NCI-H1930 (cell line): ENCODE data around the gene NELFCD.
"Not testable (repeated sequence)": the region's sequence is repeated elsewhere in the genome, so short reads cannot be mapped to it uniquely, and the experiment has no call there.

Experiments used
- DNase-seq, 2 experiments: peaks; one replicate each; lab custom pipeline; 2025; lab: John Stamatoyannopoulos, UW

The NELFCD gene

GRCh38 chr20:59026904-59027740 is 46.1 kb downstream of the NELFCD start:
- no peak for DNase-seq

DNA sequence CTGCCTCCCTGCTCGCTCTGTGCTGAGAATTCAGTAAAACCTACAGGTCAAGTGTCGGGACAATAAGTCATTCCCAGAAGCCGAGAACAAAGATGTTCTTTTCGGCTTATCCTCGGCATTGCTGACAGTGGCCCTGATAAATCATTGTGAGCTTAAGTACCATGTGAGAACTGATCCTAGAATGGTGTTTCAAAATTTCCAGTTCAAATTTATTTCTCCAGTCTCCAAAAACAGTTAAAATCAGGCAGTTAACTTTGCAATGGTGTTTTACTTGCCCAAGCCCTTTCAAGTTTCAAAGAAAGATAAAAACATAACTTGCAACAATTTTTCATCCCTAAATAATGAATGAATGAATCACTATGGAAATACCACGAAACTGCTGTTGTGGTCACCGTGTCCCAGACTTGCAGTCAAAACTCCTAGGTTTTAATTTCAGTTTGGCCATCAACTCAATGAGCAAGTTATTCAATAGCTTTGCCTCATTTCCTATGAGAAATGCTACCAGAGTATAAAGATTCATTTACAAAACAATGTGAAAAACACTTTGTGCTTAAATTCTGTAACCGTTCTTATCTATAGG is 46.8 kb downstream of the NELFCD start:
- no peak for DNase-seq

GRCh38 chr20:59028812-59029211 is 47.8 kb downstream of the NELFCD start:
- no peak for DNase-seq

DNA sequence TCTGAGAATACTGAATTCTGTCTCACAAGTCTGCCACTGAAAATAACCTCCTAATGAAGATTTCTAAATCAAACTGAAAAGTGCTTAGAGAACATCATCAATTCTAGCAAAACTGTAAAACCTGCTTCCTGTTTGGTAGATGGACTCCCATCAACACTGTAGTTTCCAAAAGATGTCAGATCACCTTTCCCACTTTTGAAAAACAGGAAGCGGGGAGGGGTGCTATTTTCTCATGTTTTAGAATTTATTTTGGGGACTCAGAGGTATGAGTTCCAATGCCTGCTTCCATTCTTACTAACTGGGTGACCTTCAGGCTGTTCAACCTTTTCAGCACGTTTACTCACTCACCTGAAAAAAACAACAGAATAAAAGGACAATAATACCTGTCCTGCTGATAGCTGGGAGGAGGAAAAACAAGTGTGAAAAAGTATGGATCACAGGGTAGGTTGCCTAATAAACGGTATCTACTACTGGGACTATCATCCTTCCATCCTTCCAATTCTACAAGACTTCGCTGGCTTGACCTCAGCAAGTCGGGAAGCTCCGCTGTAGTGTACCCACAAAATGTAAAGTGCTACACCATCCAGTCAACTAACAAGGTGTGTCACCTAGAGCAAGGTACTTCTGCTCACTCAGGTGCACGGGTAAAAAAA is 50.0 kb downstream of the NELFCD start:
- DNase-seq, result no peak

DNA sequence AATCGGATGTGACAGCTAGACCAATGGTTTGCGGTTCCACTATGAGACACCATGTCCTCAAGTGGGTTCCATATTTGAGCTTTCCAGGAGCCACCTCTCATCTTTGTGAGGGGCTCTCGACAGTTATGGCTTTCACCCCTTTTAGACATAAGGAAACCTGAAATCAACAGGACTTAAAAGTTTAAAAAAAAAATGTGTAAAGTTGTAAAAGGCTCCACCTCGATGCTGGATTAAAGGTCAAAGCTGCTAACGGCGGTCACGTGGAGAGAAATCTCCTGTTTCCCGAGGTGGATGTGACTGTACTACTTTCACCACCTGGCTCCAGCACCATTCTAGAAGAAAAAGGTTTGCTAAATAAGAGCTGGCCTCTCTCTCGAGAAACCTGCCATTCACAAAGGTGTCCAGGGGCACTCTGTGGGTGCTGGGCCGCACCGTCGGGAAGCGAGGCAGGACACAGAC is 50.5 kb downstream of the NELFCD start:
- DNase-seq, result no peak

DNA sequence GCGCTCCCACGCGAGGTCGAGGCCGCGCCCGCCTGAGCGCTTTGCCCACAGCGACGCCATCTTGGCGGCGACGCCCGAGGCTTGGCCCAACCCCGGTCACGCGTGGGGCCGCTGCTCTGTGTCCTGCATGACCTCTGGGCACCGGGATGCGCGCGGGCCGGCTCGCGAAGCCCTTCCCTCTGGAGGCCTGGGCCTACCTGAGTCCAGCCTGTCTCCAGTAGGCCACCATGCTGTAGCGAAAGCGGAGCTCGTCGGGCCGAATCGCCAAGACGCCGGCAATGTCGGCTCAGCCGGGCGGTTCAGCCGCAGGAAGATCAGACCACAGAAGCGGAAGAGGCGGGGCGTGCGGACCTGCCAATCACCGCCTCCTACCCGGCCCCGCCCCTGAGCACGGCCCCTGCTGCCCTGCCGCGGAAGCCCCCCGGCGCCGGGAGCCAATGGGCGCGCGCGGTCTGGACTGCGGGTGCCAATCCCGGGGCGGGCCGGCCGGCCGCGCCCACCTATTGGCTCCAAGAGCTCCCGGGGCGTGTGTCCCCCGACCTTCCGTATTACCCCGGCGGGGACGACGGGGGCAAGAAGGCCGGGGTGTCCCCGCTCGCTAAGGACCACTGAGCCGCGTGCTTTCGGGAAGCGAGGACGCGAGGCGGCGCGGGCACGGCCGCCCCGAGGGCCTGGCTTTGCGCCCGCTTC is 51.1 kb downstream of the NELFCD start, which contains the start of gene ATP5F1E:
Gene ATP5F1E, minus strand, starts transcription at position 313 of the 690 bp plus-strand sequence. Its CDS starts 84 bp downstream, at position 229.
- DNase-seq, result peak; percentile 97 to 98

DNA sequence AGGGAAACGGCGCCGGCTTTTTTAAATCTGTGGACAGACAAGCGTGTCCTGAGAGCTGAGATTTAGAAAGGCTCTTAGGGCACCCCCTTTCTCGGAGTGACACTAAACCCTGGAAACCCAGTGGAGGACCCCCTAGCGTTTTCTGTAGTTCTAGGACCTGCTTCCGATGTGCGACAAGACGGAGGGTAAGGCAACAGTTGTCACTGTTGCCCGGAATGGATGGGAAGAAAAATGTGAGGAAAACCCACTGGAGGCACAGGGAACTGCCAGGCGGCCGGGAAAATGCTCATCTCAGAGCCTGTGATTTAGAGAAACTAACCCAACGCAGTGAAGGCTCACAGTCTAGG is 51.6 kb downstream of the NELFCD start:
- peak; percentile 78 to 86 for DNase-seq

GRCh38 chr20:59033093-59033492 is 52.0 kb downstream of the NELFCD start:
- DNase-seq, result no peak

DNA sequence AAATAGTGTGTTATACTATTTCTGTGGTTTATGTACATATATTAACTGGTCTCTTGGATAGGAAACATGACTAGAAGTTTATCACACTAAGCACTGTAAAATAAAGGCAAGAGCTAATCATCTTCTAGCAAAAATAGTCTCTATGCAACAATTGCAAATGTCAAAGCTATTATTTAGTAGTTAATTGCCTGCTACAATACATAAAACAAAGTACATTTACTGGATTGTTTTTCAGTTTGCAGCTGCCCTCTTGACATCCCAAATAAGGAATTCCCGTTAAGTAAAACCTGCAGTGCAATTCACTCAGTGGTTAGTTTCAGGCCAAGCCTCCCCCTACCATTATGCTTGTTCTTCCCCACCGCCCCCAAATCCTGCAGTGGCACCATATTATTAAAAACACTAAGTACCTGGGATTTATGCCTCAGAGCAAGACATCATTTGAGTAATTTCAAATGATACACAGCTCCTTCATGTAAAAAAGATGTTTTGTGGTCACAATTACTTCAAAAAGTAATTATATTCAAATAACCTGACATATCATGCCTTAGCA is 52.6 kb downstream of the NELFCD start:
- no peak for DNase-seq

- no peak for DNase-seq
Measured at GRCh38 chr20:59035381-59035780, 54.3 kb downstream of the NELFCD start.

GRCh38 chr20:59037386-59037785 is 56.3 kb downstream of the NELFCD start:
- DNase-seq, result no peak

GRCh38 chr20:59039233-59039632 is 58.2 kb downstream of the NELFCD start:
- DNase-seq, result no peak

DNA sequence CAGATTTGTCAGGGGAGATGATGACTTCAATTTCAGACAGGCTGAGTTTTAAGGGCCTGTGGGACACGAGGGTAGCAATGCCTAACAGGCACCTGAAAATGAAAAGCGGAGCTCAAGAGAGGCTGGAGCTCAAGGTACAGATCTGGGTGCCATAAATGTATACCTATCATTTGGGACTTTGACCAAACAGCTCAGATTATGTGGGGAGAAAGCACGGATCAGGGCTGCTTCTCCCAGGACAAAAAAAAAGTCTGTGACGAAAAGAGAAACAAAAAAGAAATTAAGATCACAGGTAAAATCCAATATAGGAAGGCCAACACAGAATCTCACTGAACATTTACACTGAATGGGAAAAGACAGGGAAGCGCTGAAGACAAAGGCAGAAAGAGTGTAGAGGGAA is 59.6 kb downstream of the NELFCD start:
- DNase-seq, result no peak

- DNase-seq, result not testable (repeated sequence)
Measured at GRCh38 chr20:59041487-59041886, 60.4 kb downstream of the NELFCD start.

DNA sequence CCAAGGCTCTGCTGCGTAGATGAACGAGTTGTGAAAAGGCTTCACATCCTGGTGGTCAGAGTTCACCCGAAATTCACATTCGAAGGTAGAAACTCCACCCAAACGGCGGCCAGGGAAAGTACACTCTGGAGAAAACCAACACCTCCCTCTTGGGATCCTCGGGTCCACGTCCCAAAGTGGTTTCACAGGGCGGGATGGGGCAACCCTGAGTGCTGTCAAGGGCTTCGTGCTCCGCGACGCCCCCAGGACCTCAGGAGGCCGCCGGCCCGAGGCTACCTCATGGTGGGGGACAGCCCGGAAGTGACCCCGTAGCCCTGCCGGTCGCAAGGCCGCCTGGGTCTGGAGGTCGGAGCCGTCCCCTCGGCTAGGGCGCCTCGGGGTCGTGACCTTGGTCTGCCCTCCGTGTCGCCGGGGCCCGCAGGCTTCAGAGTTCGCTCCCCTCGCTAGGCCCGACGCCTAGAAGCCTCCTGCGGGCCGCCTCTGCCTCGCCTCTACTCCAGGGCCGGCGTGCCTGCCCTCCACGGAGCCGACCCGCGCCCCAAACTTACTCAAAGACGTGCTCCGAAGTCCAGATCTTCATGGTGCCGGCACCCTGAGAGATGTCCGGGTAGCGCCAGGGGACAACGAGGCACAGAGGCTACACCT is 61.2 kb downstream of the NELFCD start, which contains the start of gene PRELID3B:
Gene PRELID3B, minus strand, starts transcription at position 636 of the 645 bp plus-strand sequence. Its CDS starts 56 bp downstream, at position 580.
- DNase-seq, result no peak

GRCh38 chr20:59042796-59043631 is 62.0 kb downstream of the NELFCD start:
- DNase-seq, result peak; percentile 91 to 97

DNA sequence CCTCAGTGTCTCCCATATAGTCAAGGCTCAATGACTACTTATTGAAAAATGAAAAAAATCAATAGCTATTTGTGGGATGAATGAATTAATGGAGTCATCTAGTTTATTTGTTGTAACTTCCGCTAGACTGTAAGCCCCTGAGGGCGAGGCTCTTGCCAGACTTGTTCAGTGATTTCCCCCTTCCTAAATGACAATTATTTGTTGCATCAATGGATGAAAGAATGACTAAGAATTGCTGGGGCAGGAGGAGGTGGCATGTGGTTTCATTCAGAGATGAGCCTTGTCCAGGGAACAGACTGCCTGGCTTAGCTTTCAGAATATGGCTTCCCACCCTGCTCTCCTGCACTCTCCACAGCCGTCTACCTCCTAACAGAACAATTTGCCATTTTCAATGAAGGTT is 62.6 kb downstream of the NELFCD start:
- no peak for DNase-seq

DNA sequence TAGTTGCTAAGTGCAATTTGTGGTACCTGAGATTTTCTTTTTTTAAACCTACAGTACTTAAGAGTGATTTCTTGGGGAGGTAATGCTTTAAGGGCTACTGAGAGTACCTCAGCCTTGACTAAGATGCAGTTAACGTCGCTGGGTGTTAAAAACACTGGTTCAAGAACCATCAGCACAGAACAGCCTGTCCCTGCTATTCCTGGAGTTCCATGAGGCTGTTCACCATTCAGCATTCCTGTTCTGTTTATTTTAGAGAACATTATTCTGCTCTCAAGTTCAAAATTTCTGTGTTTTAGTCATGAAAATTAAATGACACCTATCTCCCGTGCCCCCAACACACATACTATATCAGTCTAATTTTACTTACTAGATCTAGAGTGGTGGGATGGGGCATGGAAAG is 63.2 kb downstream of the NELFCD start:
- no peak for DNase-seq
